GM19324 (cell line): ENCODE data around the gene KLHL22.
"Not testable (repeated sequence)": the region's sequence is repeated elsewhere in the genome, so short reads cannot be mapped to it uniquely, and the experiment has no call there.

Source experiments
- ATAC-seq: cut with Tn5 transposase; IDR thresholded peaks from one replicate; pipeline ENCODE4 v1.9.1; 2021; ENCODE audit warnings: mild to moderate bottlenecking, moderate library complexity; ENCODE audit not compliant: unreplicated experiment, low FRiP score

KLHL22 gene

GRCh38 chr22:20423008-20423905 lies 72.3 kb downstream of the KLHL22 start:
- no peak for ATAC-seq

- no peak for ATAC-seq
Measured at GRCh38 chr22:20422271-20423007, 73.2 kb downstream of the KLHL22 start.

GRCh38 chr22:20421507-20421874 lies 74.1 kb downstream of the KLHL22 start:
- ATAC-seq: no peak

- no peak for ATAC-seq
Measured at GRCh38 chr22:20420157-20420842, 75.3 kb downstream of the KLHL22 start.

DNA sequence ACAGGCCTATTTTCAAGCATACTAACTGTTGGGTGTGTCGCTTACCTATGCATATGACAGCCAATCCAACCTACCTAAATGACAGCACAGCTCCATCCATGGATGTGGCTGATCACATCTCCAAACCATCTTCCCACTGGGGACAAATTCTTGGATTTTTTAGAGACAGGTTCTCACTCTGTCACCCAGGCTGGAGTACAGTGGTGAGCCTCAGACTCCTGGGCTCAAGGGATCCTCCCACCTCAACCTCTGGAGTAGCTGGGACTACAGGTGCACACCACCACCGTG lies 76.0 kb downstream of the KLHL22 start:
- ATAC-seq: no peak

DNA sequence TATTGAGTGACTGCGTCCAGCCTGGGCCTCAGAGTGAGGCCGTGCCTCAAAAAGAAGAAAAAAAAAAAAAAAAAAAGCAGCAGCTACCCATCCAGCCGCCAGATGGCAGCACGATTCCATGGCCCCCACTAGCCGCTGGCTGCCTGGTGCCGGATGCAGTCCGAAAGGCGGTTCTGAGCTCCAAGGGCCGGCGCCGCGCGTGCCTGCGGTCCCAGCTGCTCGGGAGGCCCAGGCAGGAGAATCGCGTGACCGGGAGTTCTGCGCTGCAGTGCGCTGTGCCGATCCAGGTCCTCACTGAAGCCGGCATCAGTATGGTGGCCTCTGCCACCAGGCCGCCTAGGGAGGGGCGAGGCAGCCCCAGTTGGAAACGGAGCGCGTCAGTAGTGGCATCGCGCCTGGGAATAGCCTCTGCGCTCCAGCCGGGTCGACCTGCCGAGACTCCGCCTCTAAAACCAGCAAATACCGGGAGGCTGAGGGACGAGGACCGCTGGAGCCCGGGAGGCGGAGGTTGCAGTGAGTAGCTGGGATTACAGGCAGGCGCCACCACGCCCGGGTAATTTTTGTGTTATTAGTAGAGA lies 77.3 kb downstream of the KLHL22 start:
- ATAC-seq: peak; percentile 59

DNA sequence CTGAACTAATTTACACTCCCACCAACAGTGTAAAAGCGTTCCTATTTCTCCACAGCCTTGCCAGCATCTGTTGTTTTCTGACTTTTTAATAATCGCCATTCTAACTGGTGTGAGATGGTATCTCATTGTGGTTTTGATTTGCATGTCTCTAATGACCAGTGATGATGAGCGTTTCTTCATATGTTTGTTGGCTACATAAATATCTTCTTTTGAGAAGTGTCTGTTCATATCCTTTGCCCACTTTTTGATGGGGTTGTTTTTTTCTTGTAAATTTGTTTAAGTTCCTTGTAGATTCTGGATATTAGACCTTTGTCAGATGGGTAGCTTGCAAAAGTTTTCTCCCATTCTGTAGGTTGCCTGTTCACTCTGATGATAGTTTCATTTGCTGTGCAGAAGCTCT lies 79.9 kb downstream of the KLHL22 start:
- ATAC-seq: not testable (repeated sequence)

DNA sequence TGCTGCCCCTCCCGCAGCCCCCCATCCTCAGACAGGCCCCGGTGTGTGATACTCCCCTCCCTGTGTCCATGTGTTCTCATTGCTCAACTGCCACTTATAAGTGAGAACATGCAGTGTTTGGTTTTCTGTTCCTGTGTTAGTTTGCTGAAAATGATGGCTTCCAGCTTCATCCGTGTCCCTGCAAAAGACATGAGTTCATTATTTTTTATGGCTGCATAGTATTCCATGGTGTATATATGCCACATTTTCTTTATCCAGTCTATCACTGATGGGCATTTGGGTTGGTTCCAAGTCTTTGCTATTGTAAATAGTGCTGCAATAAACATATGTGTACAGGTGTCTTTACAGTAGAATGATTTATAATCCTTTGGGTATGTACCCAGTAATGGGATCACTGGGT lies 80.4 kb downstream of the KLHL22 start:
- ATAC-seq: not testable (repeated sequence)

- no peak for ATAC-seq
Measured at GRCh38 chr22:20414450-20414849, 81.1 kb downstream of the KLHL22 start.

GRCh38 chr22:20414059-20414440 lies 81.5 kb downstream of the KLHL22 start:
- no peak for ATAC-seq

- no peak for ATAC-seq
Measured at GRCh38 chr22:20413217-20414058, 82.2 kb downstream of the KLHL22 start.

DNA sequence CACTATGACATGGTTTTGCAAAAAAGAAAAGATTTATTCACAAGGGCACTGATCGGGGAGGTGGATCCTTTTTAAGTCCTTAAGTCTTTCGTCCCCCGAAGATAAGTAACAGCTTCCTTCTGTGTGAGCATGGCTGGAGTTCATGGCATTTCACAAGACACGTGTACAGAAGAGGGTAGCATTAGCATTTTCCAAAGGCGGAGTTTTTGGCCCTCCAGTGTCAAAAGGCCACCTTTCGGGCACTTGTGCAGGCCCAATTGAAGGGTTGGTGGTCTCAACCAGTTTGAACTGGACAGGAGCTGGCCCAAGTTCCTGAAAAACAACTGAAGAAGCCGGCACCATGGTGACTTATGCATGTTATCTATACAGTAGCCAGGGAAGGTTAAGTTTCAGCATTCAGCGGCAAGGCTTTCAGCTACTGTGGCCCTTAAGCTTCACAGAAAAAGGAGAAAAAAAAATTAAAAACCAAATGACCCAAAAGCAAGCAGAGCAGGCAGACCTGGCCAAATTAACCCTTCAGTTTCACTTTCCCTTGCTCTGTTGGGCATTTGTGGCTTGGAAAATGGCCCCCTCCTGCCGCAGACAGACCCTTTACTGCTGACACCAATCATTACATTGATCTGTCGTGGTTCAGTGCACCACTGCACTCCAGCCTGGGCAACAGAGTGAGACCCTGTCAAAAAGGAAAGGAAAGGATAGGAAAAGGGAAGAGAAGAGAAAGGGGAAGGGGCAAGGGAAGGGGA lies 83.0 kb downstream of the KLHL22 start:
- ATAC-seq: no peak

DNA sequence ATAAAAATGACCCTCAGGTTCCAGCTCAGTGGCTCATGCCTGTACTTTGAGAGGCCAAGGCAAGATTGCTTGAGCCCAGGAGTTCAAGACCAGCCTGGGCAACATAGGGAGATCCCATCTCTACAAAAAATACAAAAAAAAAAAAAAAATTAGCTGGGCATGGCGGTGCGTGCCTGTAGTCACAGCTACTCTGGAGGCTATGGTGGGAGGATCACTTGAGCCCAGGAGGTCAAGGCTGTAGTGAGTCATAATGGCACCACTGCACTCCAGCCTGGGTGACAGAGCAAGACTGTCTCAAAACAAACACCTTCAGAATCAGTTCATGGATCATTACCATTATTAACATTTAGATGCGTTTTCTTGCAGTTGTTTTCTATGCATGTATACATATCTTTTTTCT lies 86.2 kb downstream of the KLHL22 start:
- not testable (repeated sequence) for ATAC-seq

GRCh38 chr22:20408891-20409290 lies 86.7 kb downstream of the KLHL22 start:
- ATAC-seq: no peak

GRCh38 chr22:20407829-20408228 lies 87.8 kb downstream of the KLHL22 start:
- ATAC-seq: no peak

GRCh38 chr22:20406686-20407408 lies 88.7 kb downstream of the KLHL22 start:
- ATAC-seq: no peak

GRCh38 chr22:20405931-20406685 lies 89.5 kb downstream of the KLHL22 start:
- no peak for ATAC-seq

GRCh38 chr22:20405291-20405930 lies 90.2 kb downstream of the KLHL22 start:
- no peak for ATAC-seq
